DOHH2 (cell line): ENCODE data around the gene ANXA3.
A peak's percentile ranks its signal among the peaks of the same experiment; 100 is the strongest.

ENCODE experiments used
- H3F3A ChIP-seq: fragments of 200-600 bp; sonication (generic), shearing (Covaris generic); 2 replicates; pipeline ENCODE4 v1.6.0; 2016; ENCODE audit warnings: antibody characterized with exemption, mild to moderate bottlenecking; ENCODE audit not compliant: control insufficient read depth, insufficient read depth
- H3K27ac ChIP-seq: fragments of 200-600 bp; sonication (generic); 2 replicates; pipeline ENCODE4 v1.5.1; 2014; ENCODE audit warnings: low read depth, mild to moderate bottlenecking, low read length, moderate library complexity
- H3K27me3 ChIP-seq: fragments of 200-600 bp; sonication (generic); 2 replicates; pipeline ENCODE4 v1.6.1; 2014; ENCODE audit warnings: mild to moderate bottlenecking, low read length, mixed read lengths; ENCODE audit not compliant: control insufficient read depth
- H3K36me3 ChIP-seq: fragments of 200-600 bp; sonication (generic); 2 replicates; pipeline ENCODE4 v1.6.1; 2014; ENCODE audit warnings: mild to moderate bottlenecking, low read length, moderate library complexity, mixed read lengths; ENCODE audit not compliant: control insufficient read depth
- H3K4me1 ChIP-seq: fragments of 200-600 bp; sonication (generic); 2 replicates; pipeline ENCODE4 v1.6.1; 2014; ENCODE audit warnings: mild to moderate bottlenecking, low read length, mixed read lengths; ENCODE audit not compliant: control insufficient read depth
- H3K4me2 ChIP-seq: fragments of 200-600 bp; sonication (generic); 2 replicates; pipeline ENCODE4 v1.6.0; 2014; ENCODE audit warnings: mild to moderate bottlenecking, low read length, moderate library complexity
- H3K4me3 ChIP-seq: fragments of 200-600 bp; sonication (generic); 2 replicates; pipeline ENCODE4 v1.5.1; 2014; ENCODE audit warnings: mild to moderate bottlenecking, low read length, mixed read lengths
- H3K79me2 ChIP-seq: fragments of 200-600 bp; sonication (generic); 2 replicates; pipeline ENCODE4 v1.6.1; 2014; ENCODE audit warnings: mild to moderate bottlenecking, low read length, mixed read lengths; ENCODE audit not compliant: control insufficient read depth
- H3K9me2 ChIP-seq: fragments of 200-600 bp; sonication (generic); replicated peaks from 2 replicates; pipeline ENCODE4 v1.6.1; 2014; ENCODE audit warnings: mild to moderate bottlenecking, low read length, mixed read lengths; ENCODE audit not compliant: control insufficient read depth
- H3K9me3 ChIP-seq: fragments of 200-600 bp; sonication (generic); 2 replicates; pipeline ENCODE4 v1.6.1; 2014; ENCODE audit warnings: antibody characterized with exemption, low read length, mixed read lengths; ENCODE audit not compliant: control insufficient read depth, insufficient read depth
- H4K20me1 ChIP-seq: fragments of 200-600 bp; sonication (generic); 2 replicates; pipeline ENCODE4 v1.6.0; 2014; ENCODE audit warnings: low read depth, mild to moderate bottlenecking, antibody characterized with exemption, low read length, moderate library complexity; ENCODE audit not compliant: control insufficient read depth, insufficient read depth
- EZH2phosphoT487 ChIP-seq: fragments of 200-600 bp; sonication (generic); IDR thresholded peaks from 2 replicates; pipeline ENCODE4 v1.6.1; 2017; ENCODE audit warnings: borderline replicate concordance, mild to moderate bottlenecking, antibody characterized with exemption, low read length, moderate library complexity, mixed read lengths
- TF ChIP-seq, protein P1 (sequence below): fragments of 200-600 bp; sonication (generic); IDR thresholded peaks from one replicate; pipeline ENCODE4 v1.5.1; 2014; ENCODE audit warnings: antibody characterized with exemption, mild to moderate bottlenecking, low read depth, low read length; ENCODE audit not compliant: poor library complexity, severe bottlenecking

The ANXA3 gene

DNA sequence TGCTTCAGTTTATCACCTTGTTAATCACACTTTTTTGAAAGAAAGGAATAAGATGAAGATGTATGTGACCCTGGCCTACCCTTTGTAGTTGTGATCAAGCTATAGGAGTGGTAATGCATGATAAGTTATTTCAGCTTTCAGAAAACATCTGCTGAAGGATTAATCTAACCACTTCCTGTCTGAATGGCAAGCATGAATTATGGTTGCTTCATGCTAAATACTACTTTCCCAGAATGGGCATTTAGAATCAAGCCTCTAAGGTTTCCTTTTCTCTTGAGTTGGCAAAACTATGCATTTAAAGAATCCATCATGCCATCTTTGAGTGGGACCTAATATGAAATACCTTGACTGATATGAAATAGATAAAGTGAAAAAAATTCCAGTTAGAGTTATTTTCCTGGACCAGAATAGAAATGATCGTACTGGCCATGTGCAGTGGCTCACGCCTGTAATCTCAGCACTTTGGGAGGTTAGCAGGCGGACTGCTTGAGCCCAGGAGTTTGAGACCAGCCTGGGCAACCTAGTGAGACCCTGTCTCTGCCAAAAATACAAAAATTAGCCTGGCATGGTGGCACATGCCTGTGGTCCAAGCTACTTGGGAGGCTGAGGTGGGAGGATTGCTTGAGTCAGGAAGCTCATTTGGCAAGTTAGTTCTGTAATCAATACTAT lies 59.1 kb downstream of the ANXA3 start:
- Histone ChIP-seq H3K4me3 (peak overlapping the region; percentile 30), H3K4me2 (peak overlapping the region; percentile 66), H3K9me2 (no peaks in the 10 kb centered on the region), H3K27ac (peak overlapping the region; percentile 36), H3K79me2 (no peaks in the 10 kb centered on the region), H3K27me3 (no peaks in the 10 kb centered on the region), H3K4me1 (peaks cover 46% of the 10 kb centered on the region), H3F3A (0 out of 2 replicates have a peak, but pooled peaks cover 2% of the 10 kb centered on the region), H4K20me1 (no peaks in the 10 kb centered on the region), H3K36me3 (no peaks in the 10 kb centered on the region), H3K9me3 (no peaks in the 10 kb centered on the region)
- TF ChIP-seq, protein P1, sequence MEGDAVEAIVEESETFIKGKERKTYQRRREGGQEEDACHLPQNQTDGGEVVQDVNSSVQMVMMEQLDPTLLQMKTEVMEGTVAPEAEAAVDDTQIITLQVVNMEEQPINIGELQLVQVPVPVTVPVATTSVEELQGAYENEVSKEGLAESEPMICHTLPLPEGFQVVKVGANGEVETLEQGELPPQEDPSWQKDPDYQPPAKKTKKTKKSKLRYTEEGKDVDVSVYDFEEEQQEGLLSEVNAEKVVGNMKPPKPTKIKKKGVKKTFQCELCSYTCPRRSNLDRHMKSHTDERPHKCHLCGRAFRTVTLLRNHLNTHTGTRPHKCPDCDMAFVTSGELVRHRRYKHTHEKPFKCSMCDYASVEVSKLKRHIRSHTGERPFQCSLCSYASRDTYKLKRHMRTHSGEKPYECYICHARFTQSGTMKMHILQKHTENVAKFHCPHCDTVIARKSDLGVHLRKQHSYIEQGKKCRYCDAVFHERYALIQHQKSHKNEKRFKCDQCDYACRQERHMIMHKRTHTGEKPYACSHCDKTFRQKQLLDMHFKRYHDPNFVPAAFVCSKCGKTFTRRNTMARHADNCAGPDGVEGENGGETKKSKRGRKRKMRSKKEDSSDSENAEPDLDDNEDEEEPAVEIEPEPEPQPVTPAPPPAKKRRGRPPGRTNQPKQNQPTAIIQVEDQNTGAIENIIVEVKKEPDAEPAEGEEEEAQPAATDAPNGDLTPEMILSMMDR: no peak
- TF ChIP-seq EZH2phosphoT487: no peak

GRCh38 chr4:78611215-78611558 lies 59.6 kb downstream of the ANXA3 start:
- no peaks in the 10 kb centered on the region for H3K36me3 ChIP-seq
- H3K9me2 ChIP-seq: no peaks in the 10 kb centered on the region
- H3K27me3 ChIP-seq: no peaks in the 10 kb centered on the region
- no peak overlapping the region; the same call in 1 of the 2 replicates for H3K27ac ChIP-seq
- no peaks in the 10 kb centered on the region for H3K79me2 ChIP-seq
- H3K4me2 ChIP-seq: peak overlapping the region; percentile 66
- peaks cover 46% of the 10 kb centered on the region for H3K4me1 ChIP-seq
- 0 out of 2 replicates have a peak, but pooled peaks cover 2% of the 10 kb centered on the region for H3F3A ChIP-seq
- no peaks in the 10 kb centered on the region for H4K20me1 ChIP-seq
- TF ChIP-seq, protein P1: no peak
- no peak for TF ChIP-seq EZH2phosphoT487
- no peaks in the 10 kb centered on the region for H3K9me3 ChIP-seq
- no peak overlapping the region for H3K4me3 ChIP-seq

GRCh38 chr4:78612398-78613178 lies 61.0 kb downstream of the ANXA3 start:
- H3K27me3 ChIP-seq: no peaks in the 10 kb centered on the region
- peak overlapping the region; percentile 15; the same call in 1 of the 2 replicates for H3K4me2 ChIP-seq
- H3K4me1 ChIP-seq: peaks cover 46% of the 10 kb centered on the region
- TF ChIP-seq EZH2phosphoT487: no peak
- TF ChIP-seq, protein P1: peak; percentile 65
- no peaks in the 10 kb centered on the region for H3K9me2 ChIP-seq
- no peaks in the 10 kb centered on the region for H4K20me1 ChIP-seq
- 0 out of 2 replicates have a peak, but pooled peaks cover 2% of the 10 kb centered on the region for H3F3A ChIP-seq
- no peaks in the 10 kb centered on the region for H3K36me3 ChIP-seq
- no peak overlapping the region for H3K4me3 ChIP-seq
- no peaks in the 10 kb centered on the region for H3K79me2 ChIP-seq
- H3K27ac ChIP-seq: no peak overlapping the region
- no peaks in the 10 kb centered on the region for H3K9me3 ChIP-seq
